Thoracic aorta (tissue), 2 donors: ENCODE data around the gene CALN1. TPM values are rescaled to one million over a fixed set of nuclear protein-coding genes. Genes with fewer than 3 reads are reported as not detected.
"Not testable (repeated sequence)": the region's sequence is repeated elsewhere in the genome, so short reads cannot be mapped to it uniquely, and the experiment has no call there.

Experiments used
- ATAC-seq: fragments of 150-250 bp; one replicate; pipeline ENCODE4 v1.8.0; 2017; ENCODE audit warnings: low read depth; ENCODE audit not compliant: insufficient number of reproducible peaks, low FRiP score
- DNase-seq: peaks from one replicate; pipeline ENCODE4 v3.0.0-alpha.2; 2020; ENCODE audit warnings: low spot score
- H3K27ac ChIP-seq, 2 donors: fragments of 200-600 bp; sonication (generic); 1 replicate in 1 of 2; 2 replicates in 1 of 2; pipeline ENCODE4 v1.5.1; 2016; ENCODE audit warnings: mild to moderate bottlenecking in 2 of 2, moderate library complexity in 2 of 2
- H3K27me3 ChIP-seq: fragments of 200-600 bp; sonication (generic); replicated peaks from 2 replicates; pipeline ENCODE4 v1.6.0; 2016; ENCODE audit warnings: mild to moderate bottlenecking; ENCODE audit not compliant: insufficient read depth
- H3K36me3 ChIP-seq: fragments of 200-600 bp; sonication (generic); one replicate; pipeline ENCODE4 v1.5.1; 2016
- H3K4me1 ChIP-seq, 2 donors: fragments of 200-600 bp; sonication (generic); 1 replicate in 1 of 2; 2 replicates in 1 of 2; pipeline versions ENCODE4 v1.5.1 to v1.6.0; 2016; ENCODE audit warnings: low read depth in 2 of 2, mild to moderate bottlenecking in 1 of 2; ENCODE audit not compliant: control insufficient read depth in 1 of 2
- H3K4me3 ChIP-seq: fragments of 200-600 bp; sonication (generic); 2 replicates; pipeline ENCODE4 v1.5.1; 2016; ENCODE audit warnings: mild to moderate bottlenecking
- H3K9me3 ChIP-seq: fragments of 200-600 bp; sonication (generic); 2 replicates; pipeline ENCODE4 v1.5.1; 2016
- CTCF ChIP-seq: fragments of 200-600 bp; sonication (generic); IDR thresholded peaks from one replicate; pipeline ENCODE4 v1.5.1; 2019; ENCODE audit warnings: antibody characterized with exemption
- total RNA-seq, 2 donors: library from RNA; depleted of rRNA; stranded (reverse); fragments of >200 nt; gene quantifications; one replicate each; pipeline versions ENCODE4 v1.1.0 to v1.2.3, GENCODE V29; 2016

Gene CALN1
- total RNA-seq, 2 donors from 2014 or later: not detected

DNA sequence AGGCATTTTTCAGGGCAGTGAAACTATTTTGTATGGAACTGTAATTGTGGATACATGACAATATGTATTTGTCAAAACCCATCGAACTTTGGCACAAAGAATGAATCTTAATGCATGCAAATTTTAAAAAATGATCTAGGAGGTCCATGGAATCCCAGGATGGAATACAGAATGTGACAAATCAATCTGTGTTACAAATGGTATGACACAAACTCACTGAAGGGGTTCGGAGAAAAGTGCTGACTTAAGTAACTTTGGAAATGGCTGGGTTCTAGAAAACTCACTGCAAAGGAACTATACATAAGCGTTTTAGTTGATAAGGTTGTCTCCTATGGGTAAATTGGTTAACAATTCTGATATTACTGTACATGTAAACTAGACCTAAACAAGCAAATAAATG, 26.0 kb downstream of the CALN1 start:
- H3K4me3 ChIP-seq: no peak overlapping the region
- DNase-seq (no peak), ATAC-seq (no peak)
- H3K9me3 ChIP-seq: no peaks in the 10 kb centered on the region
- no peak for TF ChIP-seq CTCF
- no peaks in the 10 kb centered on the region for H3K27me3 ChIP-seq
- no peak overlapping the region for H3K27ac ChIP-seq
- no peaks in the 10 kb centered on the region for H3K36me3 ChIP-seq
- no peaks in the 10 kb centered on the region for H3K4me1 ChIP-seq

DNA sequence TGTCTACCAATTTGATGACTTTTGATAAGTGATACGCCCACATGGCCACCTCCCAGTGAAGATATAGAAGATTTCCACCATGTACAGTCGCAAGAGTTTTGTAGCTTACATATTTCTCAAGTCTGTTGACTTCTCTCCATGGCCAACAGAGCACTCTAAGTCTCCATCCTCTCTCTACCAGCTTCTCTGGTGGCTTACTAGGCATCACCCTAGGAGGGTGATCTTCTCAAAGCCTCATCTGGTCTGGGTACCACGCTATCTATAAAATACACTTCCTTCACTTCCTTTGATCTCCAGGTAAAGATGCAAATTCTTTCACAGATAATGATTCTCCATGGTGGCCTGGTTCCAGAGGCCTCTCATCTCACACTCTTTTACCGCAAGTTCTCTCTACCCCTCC, 49.9 kb downstream of the CALN1 start:
- Histone ChIP-seq H3K27me3 (no peaks in the 10 kb centered on the region), H3K36me3 (no peaks in the 10 kb centered on the region), H3K4me3 (no peak overlapping the region), H3K9me3 (no peaks in the 10 kb centered on the region), H3K4me1 (no peaks in the 10 kb centered on the region), H3K27ac (no peak overlapping the region)
- ATAC-seq: no peak
- DNase-seq: no peak
- TF ChIP-seq CTCF: no peak

- DNase-seq: no peak
- no peak for ATAC-seq
- Histone ChIP-seq H3K27me3 (no peaks in the 10 kb centered on the region), H3K4me1 (no peaks in the 10 kb centered on the region), H3K4me3 (no peak overlapping the region), H3K27ac (no peak overlapping the region), H3K36me3 (no peaks in the 10 kb centered on the region), H3K9me3 (no peaks in the 10 kb centered on the region)
- no peak for TF ChIP-seq CTCF
Observed at GRCh38 chr7:72345208-72345727, 66.9 kb downstream of the CALN1 start.

GRCh38 chr7:72343991-72344390, 68.1 kb downstream of the CALN1 start:
- H3K27ac ChIP-seq: no peak overlapping the region
- H3K36me3 ChIP-seq: no peaks in the 10 kb centered on the region
- TF ChIP-seq CTCF: no peak
- no peaks in the 10 kb centered on the region for H3K9me3 ChIP-seq
- DNase-seq (no peak), ATAC-seq (no peak)
- H3K4me3 ChIP-seq: no peak overlapping the region
- no peaks in the 10 kb centered on the region for H3K4me1 ChIP-seq
- H3K27me3 ChIP-seq: no peaks in the 10 kb centered on the region

DNA sequence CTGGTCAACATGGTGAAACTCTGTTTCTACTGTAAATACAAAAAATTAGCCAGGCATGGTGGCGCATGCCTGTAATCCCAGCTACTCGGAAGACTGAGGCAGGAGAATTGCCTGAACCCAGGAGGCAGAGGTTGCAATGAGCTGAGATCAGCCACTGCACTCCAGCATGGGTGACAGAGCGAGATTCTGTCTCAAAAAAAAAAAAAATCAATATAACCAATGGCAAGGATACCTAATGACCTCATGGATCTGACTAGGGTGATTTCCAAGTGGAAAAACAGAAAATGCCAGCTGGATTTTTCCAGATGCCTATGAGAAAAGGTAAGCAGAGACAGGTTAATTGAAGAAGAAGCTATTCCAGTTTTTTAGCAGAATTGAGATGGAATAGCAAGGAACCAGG, 68.8 kb downstream of the CALN1 start:
- not testable (repeated sequence) for H3K4me3 ChIP-seq, H3K36me3 ChIP-seq, ATAC-seq, H3K27ac ChIP-seq, H3K9me3 ChIP-seq, H3K4me1 ChIP-seq, H3K27me3 ChIP-seq, DNase-seq
